ENCODE measurements around the gene CPNE4. TPM values are rescaled to one million over a fixed set of nuclear protein-coding genes. Genes with fewer than 3 reads are reported as not detected.
"Not testable (repeated sequence)": the region's sequence is repeated elsewhere in the genome, so short reads cannot be mapped to it uniquely, and the experiment has no call there.

The CPNE4 gene
- total RNA-seq, 1 donor from 2014 or later: 0.41 TPM

GRCh38 chr3:131975047-131975446 is 59.8 kb downstream of the CPNE4 start:
- TF ChIP-seq CTCF (IDR thresholded peaks at IDR 0.05; ENCODE audit: unreplicated experiment): no peak
- Mint-ChIP-seq H3K9me3 (ENCODE audit: unreplicated experiment) (no peaks in the 10 kb centered on the region), H3K4me1 (ENCODE audit: unreplicated experiment) (peaks cover 3% of the 10 kb centered on the region), H3K27me3 (ENCODE audit: unreplicated experiment) (peaks cover 5% of the 10 kb centered on the region), H3K4me3 (ENCODE audit: unreplicated experiment) (no peak overlapping the region), H3K27ac (ENCODE audit: unreplicated experiment) (no peak overlapping the region), H3K36me3 (ENCODE audit: low read depth, unreplicated experiment) (no peaks in the 10 kb centered on the region)
- DNase-seq (ENCODE audit: low spot score): no peak

GRCh38 chr3:131973731-131974130 is 61.1 kb downstream of the CPNE4 start:
- Mint-ChIP-seq H3K4me3 (ENCODE audit: unreplicated experiment) (no peak overlapping the region), H3K4me1 (ENCODE audit: unreplicated experiment) (peaks cover 6% of the 10 kb centered on the region), H3K36me3 (ENCODE audit: low read depth, unreplicated experiment) (no peaks in the 10 kb centered on the region), H3K27ac (ENCODE audit: unreplicated experiment) (no peak overlapping the region), H3K27me3 (ENCODE audit: unreplicated experiment) (peaks cover 5% of the 10 kb centered on the region), H3K9me3 (ENCODE audit: unreplicated experiment) (no peaks in the 10 kb centered on the region)
- no peak for TF ChIP-seq CTCF (IDR thresholded peaks at IDR 0.05; ENCODE audit: unreplicated experiment)
- no peak for DNase-seq (ENCODE audit: low spot score)

- no peak for TF ChIP-seq CTCF (IDR thresholded peaks at IDR 0.05; ENCODE audit: unreplicated experiment)
- peaks cover 12% of the 10 kb centered on the region for H3K4me1 Mint-ChIP-seq (ENCODE audit: unreplicated experiment)
- no peaks in the 10 kb centered on the region for H3K36me3 Mint-ChIP-seq (ENCODE audit: low read depth, unreplicated experiment)
- H3K4me3 Mint-ChIP-seq (ENCODE audit: unreplicated experiment): no peak overlapping the region
- no peaks in the 10 kb centered on the region for H3K9me3 Mint-ChIP-seq (ENCODE audit: unreplicated experiment)
- H3K27me3 Mint-ChIP-seq (ENCODE audit: unreplicated experiment): peaks cover 5% of the 10 kb centered on the region
- no peak for DNase-seq (ENCODE audit: low spot score)
- H3K27ac Mint-ChIP-seq (ENCODE audit: unreplicated experiment): no peak overlapping the region
Observed at GRCh38 chr3:131972550-131972949, 62.3 kb downstream of the CPNE4 start.

- peaks cover 5% of the 10 kb centered on the region for H3K27me3 Mint-ChIP-seq (ENCODE audit: unreplicated experiment)
- H3K27ac Mint-ChIP-seq (ENCODE audit: unreplicated experiment): no peak overlapping the region
- H3K9me3 Mint-ChIP-seq (ENCODE audit: unreplicated experiment): no peaks in the 10 kb centered on the region
- DNase-seq (ENCODE audit: low spot score): no peak
- H3K36me3 Mint-ChIP-seq (ENCODE audit: low read depth, unreplicated experiment): no peaks in the 10 kb centered on the region
- H3K4me1 Mint-ChIP-seq (ENCODE audit: unreplicated experiment): peaks cover 12% of the 10 kb centered on the region
- no peak overlapping the region for H3K4me3 Mint-ChIP-seq (ENCODE audit: unreplicated experiment)
- no peak for TF ChIP-seq CTCF (IDR thresholded peaks at IDR 0.05; ENCODE audit: unreplicated experiment)
Observed at GRCh38 chr3:131972091-131972490, 62.7 kb downstream of the CPNE4 start.

- not testable (repeated sequence) for H3K27ac Mint-ChIP-seq (ENCODE audit: unreplicated experiment); H3K9me3 Mint-ChIP-seq (ENCODE audit: unreplicated experiment); DNase-seq (ENCODE audit: low spot score); H3K4me3 Mint-ChIP-seq (ENCODE audit: unreplicated experiment); H3K36me3 Mint-ChIP-seq (ENCODE audit: low read depth, unreplicated experiment); H3K4me1 Mint-ChIP-seq (ENCODE audit: unreplicated experiment); H3K27me3 Mint-ChIP-seq (ENCODE audit: unreplicated experiment)
Observed at GRCh38 chr3:131963442-131963841, 71.4 kb downstream of the CPNE4 start.

GRCh38 chr3:131962982-131963381 is 71.8 kb downstream of the CPNE4 start:
- DNase-seq (ENCODE audit: low spot score): no peak
- Mint-ChIP-seq H3K4me1 (ENCODE audit: unreplicated experiment) (peaks cover under 1% of the 10 kb centered on the region), H3K9me3 (ENCODE audit: unreplicated experiment) (no peaks in the 10 kb centered on the region), H3K27ac (ENCODE audit: unreplicated experiment) (no peak overlapping the region), H3K27me3 (ENCODE audit: unreplicated experiment) (no peaks in the 10 kb centered on the region), H3K4me3 (ENCODE audit: unreplicated experiment) (no peak overlapping the region), H3K36me3 (ENCODE audit: low read depth, unreplicated experiment) (peaks cover 5% of the 10 kb centered on the region)
- no peak for TF ChIP-seq CTCF (IDR thresholded peaks at IDR 0.05; ENCODE audit: unreplicated experiment)

All from endothelial cell (in vitro differentiated cells).